SK-N-SH treated with all-trans-retinoic acid at 6 μM for 48 hours (cell line): ENCODE data around the gene PDCD1.

Experiments
- ATAC-seq: fragments of 200-7000 bp; cut with Tn5 transposase; 3 replicates; pipeline ENCODE4 v1.9.1; 2020; ENCODE audit warnings: mild to moderate bottlenecking, moderate library complexity
- ARNTL ChIP-seq: fragments of 450-650 bp; formaldehyde crosslinking; IDR thresholded peaks from 2 replicates; pipeline ENCODE4 v1.5.0; 2020; ENCODE audit warnings: low read depth, mild to moderate bottlenecking, moderate library complexity, borderline replicate concordance
- CREB5 ChIP-seq: fragments of 250-450 bp; sonication (Bioruptor Pico); IDR thresholded peaks from 2 replicates; pipeline ENCODE4 v1.5.1; 2020; ENCODE audit warnings: low read depth, mild to moderate bottlenecking, moderate library complexity
- CSDC2 ChIP-seq: fragments of 250-450 bp; sonication (Bioruptor Pico); IDR thresholded peaks from 2 replicates; pipeline ENCODE4 v1.5.0; 2020; ENCODE audit warnings: mild to moderate bottlenecking, moderate library complexity
- CSRNP3 ChIP-seq: fragments of 250-450 bp; sonication (Bioruptor Pico); IDR thresholded peaks from 2 replicates; pipeline ENCODE4 v1.5.1; 2021; ENCODE audit warnings: mild to moderate bottlenecking, moderate library complexity
- ESRRG ChIP-seq: fragments of 250-450 bp; sonication (Bioruptor Pico); IDR thresholded peaks from 2 replicates; pipeline ENCODE4 v1.6.1; 2021; ENCODE audit warnings: mild to moderate bottlenecking
- GLIS3 ChIP-seq: fragments of 250-450 bp; sonication (Bioruptor Pico); IDR thresholded peaks from 2 replicates; pipeline ENCODE4 v1.5.0; 2020; ENCODE audit warnings: mild to moderate bottlenecking, moderate library complexity
- ISL1 ChIP-seq: fragments of 250-450 bp; sonication (Bioruptor Pico); IDR thresholded peaks from 2 replicates; pipeline ENCODE4 v2.1.2; 2022; ENCODE audit warnings: mild to moderate bottlenecking, moderate library complexity
- OSR1 ChIP-seq: fragments of 250-450 bp; sonication (Bioruptor Pico); IDR thresholded peaks from 2 replicates; pipeline ENCODE4 v1.8.0; 2022; ENCODE audit warnings: moderate library complexity, mild to moderate bottlenecking, inconsistent platforms
- PATZ1 ChIP-seq: fragments of 250-450 bp; sonication (Bioruptor Pico); IDR thresholded peaks from 2 replicates; pipeline ENCODE4 v1.8.0; 2020; ENCODE audit warnings: mild to moderate bottlenecking, moderate library complexity, borderline replicate concordance
- POU6F1 ChIP-seq: fragments of 250-450 bp; sonication (Bioruptor Pico); IDR thresholded peaks from 2 replicates; pipeline ENCODE4 v1.8.0; 2021; ENCODE audit warnings: low read depth, mild to moderate bottlenecking, moderate library complexity, borderline replicate concordance
- PPARA ChIP-seq: fragments of 250-450 bp; sonication (Bioruptor Pico); IDR thresholded peaks from 2 replicates; pipeline ENCODE4 v1.5.0; 2020; ENCODE audit warnings: mild to moderate bottlenecking, borderline replicate concordance
- RARB ChIP-seq: fragments of 250-450 bp; sonication (Bioruptor Pico); IDR thresholded peaks from 2 replicates; pipeline ENCODE4 v1.8.0; 2021; ENCODE audit warnings: mild to moderate bottlenecking, moderate library complexity
- TOX ChIP-seq: fragments of 250-450 bp; sonication (Bioruptor Pico); IDR thresholded peaks from 2 replicates; pipeline ENCODE4 v1.8.0; 2021; ENCODE audit warnings: mild to moderate bottlenecking, moderate library complexity, borderline replicate concordance
- ZC3H10 ChIP-seq: fragments of 250-450 bp; sonication (Bioruptor Pico); IDR thresholded peaks from 2 replicates; pipeline ENCODE4 v1.5.1; 2021; ENCODE audit warnings: mild to moderate bottlenecking, moderate library complexity
- ZFP3 ChIP-seq: fragments of 250-450 bp; sonication (Bioruptor Pico); IDR thresholded peaks from 2 replicates; pipeline ENCODE4 v1.5.0; 2020; ENCODE audit warnings: mild to moderate bottlenecking, moderate library complexity
- ZNF565 ChIP-seq: fragments of 450-650 bp; formaldehyde crosslinking; conservative IDR thresholded peaks from 2 replicates; pipeline ENCODE4 v1.5.0; 2020; ENCODE audit warnings: low read depth, mild to moderate bottlenecking, moderate library complexity
- ZNF70 ChIP-seq: fragments of 450-650 bp; formaldehyde crosslinking; IDR thresholded peaks from 2 replicates; pipeline ENCODE4 v1.5.0; 2020; ENCODE audit warnings: mild to moderate bottlenecking, moderate library complexity
- ZNF8 ChIP-seq: fragments of 450-650 bp; formaldehyde crosslinking; IDR thresholded peaks from 2 replicates; pipeline ENCODE4 v1.5.0; 2020; ENCODE audit warnings: mild to moderate bottlenecking, moderate library complexity

Gene PDCD1

GRCh38 chr2:241810307-241811200, 48.1 kb downstream of the PDCD1 start:
- no peak for TF ChIP-seq ZC3H10 (CRISPR knock-in tag)
- TF ChIP-seq CREB5 (CRISPR knock-in tag): no peak
- no peak for TF ChIP-seq PATZ1 (CRISPR knock-in tag)
- TF ChIP-seq OSR1: no peak
- TF ChIP-seq RARB (CRISPR knock-in tag): no peak
- no peak for TF ChIP-seq ZNF8 (CRISPR knock-in tag)
- no peak for TF ChIP-seq ZFP3 (CRISPR knock-in tag)
- no peak for TF ChIP-seq ARNTL (CRISPR knock-in tag)
- no peak for TF ChIP-seq CSRNP3 (CRISPR knock-in tag)
- TF ChIP-seq ESRRG (CRISPR knock-in tag): no peak
- no peak for TF ChIP-seq GLIS3 (CRISPR knock-in tag)
- no peak for TF ChIP-seq ISL1
- TF ChIP-seq, all 23 proteins: peak for 0
- ATAC-seq: peak; percentile 28

- no peak for ATAC-seq
- no peak for TF ChIP-seq PPARA
- no peak for TF ChIP-seq ISL1
- no peak for TF ChIP-seq GLIS3 (CRISPR knock-in tag)
- TF ChIP-seq ARNTL (CRISPR knock-in tag): no peak
- no peak for TF ChIP-seq CSDC2 (CRISPR knock-in tag)
- no peak for TF ChIP-seq CREB5 (CRISPR knock-in tag)
- TF ChIP-seq ZC3H10 (CRISPR knock-in tag): no peak
- TF ChIP-seq TOX (CRISPR knock-in tag): no peak
- TF ChIP-seq ZNF70: no peak
- no peak for TF ChIP-seq POU6F1 (CRISPR knock-in tag)
- TF ChIP-seq OSR1: no peak
- TF ChIP-seq ZNF565 (CRISPR knock-in tag): no peak
Measured at GRCh38 chr2:241809383-241810306, 49.0 kb downstream of the PDCD1 start.

- ATAC-seq: no peak
- TF ChIP-seq ARNTL (CRISPR knock-in tag) (no peak), CSRNP3 (CRISPR knock-in tag) (no peak), ZNF70 (no peak), ESRRG (CRISPR knock-in tag) (no peak), PATZ1 (CRISPR knock-in tag) (no peak)
Measured at GRCh38 chr2:241808721-241809382, 49.8 kb downstream of the PDCD1 start, which contains the start of gene NEU4. Gene NEU4 (plus strand): TSS chr2:241809193. CDS start chr2:241814485, 5,292 bp downstream.
